CD8-positive, alpha-beta memory T cell (primary cell): Measurements from ENCODE around the gene ZNF362. TPM values are rescaled to one million over a fixed set of nuclear protein-coding genes. Genes with fewer than 3 reads are reported as not detected.
A peak's percentile ranks its signal among the peaks of the same experiment; 100 is the strongest.

ENCODE experiments used
- CTCF ChIA-PET: fragments of 350-600 bp; sonication (Branson Sonifier 250); formaldehyde crosslinking; loops from one replicate; lab custom pipeline; 2021; ENCODE audit warnings: antibody characterized with exemption; lab: Charles Lee
- POLR2A ChIA-PET: fragments of 350-600 bp; sonication (Branson Sonifier 250); formaldehyde crosslinking; loops from one replicate; lab custom pipeline; 2021; ENCODE audit warnings: antibody characterized with exemption; lab: Charles Lee
- DNase-seq, 5 donors: peaks; one replicate each; pipeline versions ENCODE4 v3.0.0 to v3.0.0-alpha.2; 2020 to 2022; ENCODE audit warnings: mixed read lengths in 1 of 5
- H3K27ac ChIP-seq: one replicate; pipeline ENCODE4 v1.7.0; 2013; ENCODE audit warnings: low read depth, mild to moderate bottlenecking, low read length, moderate library complexity
- H3K27me3 ChIP-seq: 2 replicates; pipeline ENCODE4 v1.7.0; 2013; ENCODE audit warnings: low read length, mild to moderate bottlenecking; ENCODE audit not compliant: insufficient read depth, poor library complexity, severe bottlenecking
- H3K36me3 ChIP-seq: 2 replicates; pipeline ENCODE4 v1.7.0; 2013; ENCODE audit warnings: mild to moderate bottlenecking, low read length, moderate library complexity; ENCODE audit not compliant: insufficient read depth
- H3K4me1 ChIP-seq: 2 replicates; pipeline ENCODE4 v1.7.0; 2013; ENCODE audit warnings: mild to moderate bottlenecking, low read length, moderate library complexity; ENCODE audit not compliant: insufficient read depth
- H3K4me3 ChIP-seq: 2 replicates; pipeline ENCODE4 v1.7.0; 2013; ENCODE audit warnings: mild to moderate bottlenecking, low read length
- H3K9me3 ChIP-seq: 2 replicates; pipeline ENCODE4 v1.7.0; 2013; ENCODE audit warnings: mild to moderate bottlenecking, low read length
- H3K27ac Mint-ChIP-seq, 8 donors: one replicate each; pipeline ENCODE4 v1.8.0; 2020 to 2021; ENCODE audit warnings: mixed read lengths in 8 of 8, mild to moderate bottlenecking in 6 of 8, inconsistent platforms in 3 of 8, moderate library complexity in 3 of 8
- H3K27me3 Mint-ChIP-seq, 2 donors: one replicate each; pipeline ENCODE4 v1.8.0; 2020 to 2021; ENCODE audit warnings: mixed read lengths in 2 of 2, mild to moderate bottlenecking in 1 of 2, moderate library complexity in 1 of 2
- H3K36me3 Mint-ChIP-seq, 3 donors: one replicate each; pipeline ENCODE4 v1.8.0; 2020 to 2021; ENCODE audit warnings: mixed read lengths in 3 of 3, inconsistent platforms in 1 of 3, mild to moderate bottlenecking in 1 of 3
- H3K4me1 Mint-ChIP-seq, 3 donors: one replicate each; pipeline ENCODE4 v1.8.0; 2020 to 2021; ENCODE audit warnings: mixed read lengths in 3 of 3, inconsistent platforms in 1 of 3, mild to moderate bottlenecking in 1 of 3
- H3K4me3 Mint-ChIP-seq, 7 donors: one replicate each; pipeline ENCODE4 v1.8.0; 2020 to 2021; ENCODE audit warnings: mixed read lengths in 7 of 7, mild to moderate bottlenecking in 6 of 7, moderate library complexity in 4 of 7, inconsistent platforms in 2 of 7
- H3K9me3 Mint-ChIP-seq, 5 donors: one replicate each; pipeline ENCODE4 v1.8.0; 2020 to 2022; ENCODE audit warnings: mixed read lengths in 5 of 5, mild to moderate bottlenecking in 3 of 5, moderate library complexity in 2 of 5, inconsistent platforms in 1 of 5
- polyA plus RNA-seq: library from polyadenylated mRNA; unstranded; fragments of 300-500 nt; fragmentation: Illumina TruSeq; gene quantifications from one replicate; pipeline ENCODE4 v1.2.3, GENCODE V29; 2021
- total RNA-seq, 2 experiments: library from RNA; stranded (reverse); gene quantifications; one replicate each; pipeline ENCODE4 v1.2.3, GENCODE V29; 2021

ZNF362 gene
- total and polyA plus RNA-seq, 3 experiments from 2014 or later, result 8.5 to 26.4 (median 9.9) TPM

GRCh38 chr1:33323663-33324477 lies 67.6 kb downstream of the ZNF362 start:
- H3K4me1 ChIP-seq, result no peaks in the 10 kb centered on the region
- Mint-ChIP-seq H3K4me1 (no peaks in the 10 kb centered on the region), H3K36me3 (peaks cover 12 to 64% (median 15%) of the 10 kb centered on the region in 3 donors), H3K27ac (peak overlapping the region in 1 of 8 donors; percentile 77), H3K4me3 (no peak overlapping the region), H3K27me3 (no peaks in the 10 kb centered on the region), H3K9me3 (no peaks in the 10 kb centered on the region)
- H3K36me3 ChIP-seq, result peaks cover 34% of the 10 kb centered on the region
- H3K9me3 ChIP-seq, result no peaks in the 10 kb centered on the region
- DNase-seq, result no peak
- H3K27me3 ChIP-seq, result no peaks in the 10 kb centered on the region
- H3K27ac ChIP-seq, result no peak overlapping the region
- CTCF ChIA-PET, result interaction anchor here (1.2 kb wide), 2 partner anchors 28 kb away, joined by 3 to 4 read pairs; no protein-coding TSS in a partner anchor
- no peak overlapping the region for H3K4me3 ChIP-seq
- POLR2A ChIA-PET, result no interaction called here

- Histone ChIP-seq H3K36me3 (peaks cover 44% of the 10 kb centered on the region), H3K9me3 (no peaks in the 10 kb centered on the region), H3K27ac (no peak overlapping the region), H3K4me1 (no peaks in the 10 kb centered on the region), H3K4me3 (no peak overlapping the region), H3K27me3 (no peaks in the 10 kb centered on the region)
- ChIA-PET CTCF (interaction anchor here (1.2 kb wide), 1 partner anchor 29 kb away, joined by 3 read pairs; no protein-coding TSS in a partner anchor), POLR2A (no interaction called here)
- H3K27me3 Mint-ChIP-seq, result peaks cover 0 to 2% of the 10 kb centered on the region in 2 donors
- H3K36me3 Mint-ChIP-seq, result peaks cover 20 to 75% (median 21%) of the 10 kb centered on the region in 3 donors
- H3K4me3 Mint-ChIP-seq, result no peak overlapping the region
- H3K9me3 Mint-ChIP-seq, result no peaks in the 10 kb centered on the region
- DNase-seq, result no peak
- peak overlapping the region in 1 of 8 donors; percentile 16 for H3K27ac Mint-ChIP-seq
- H3K4me1 Mint-ChIP-seq, result no peaks in the 10 kb centered on the region
Observed at GRCh38 chr1:33324677-33325575, 68.6 kb downstream of the ZNF362 start.

GRCh38 chr1:33326785-33327184 lies 70.5 kb downstream of the ZNF362 start:
- POLR2A ChIA-PET, result no interaction called here
- Histone ChIP-seq H3K9me3 (no peaks in the 10 kb centered on the region), H3K4me1 (no peaks in the 10 kb centered on the region), H3K27me3 (no peaks in the 10 kb centered on the region), H3K4me3 (no peak overlapping the region), H3K36me3 (peaks cover 61% of the 10 kb centered on the region), H3K27ac (no peak overlapping the region)
- peaks cover 20 to 91% (median 22%) of the 10 kb centered on the region in 3 donors for H3K36me3 Mint-ChIP-seq
- no peaks in the 10 kb centered on the region for H3K4me1 Mint-ChIP-seq
- H3K9me3 Mint-ChIP-seq, result no peaks in the 10 kb centered on the region
- H3K27ac Mint-ChIP-seq, result no peak overlapping the region
- CTCF ChIA-PET, result no interaction called here
- H3K4me3 Mint-ChIP-seq, result no peak overlapping the region
- DNase-seq, result no peak
- H3K27me3 Mint-ChIP-seq, result peaks cover 0 to 2% of the 10 kb centered on the region in 2 donors

- H3K36me3 Mint-ChIP-seq, result peaks cover 20 to 99% (median 22%) of the 10 kb centered on the region in 3 donors
- Histone ChIP-seq H3K4me3 (no peak overlapping the region), H3K27ac (no peak overlapping the region), H3K36me3 (peaks cover 61% of the 10 kb centered on the region), H3K4me1 (no peaks in the 10 kb centered on the region), H3K9me3 (no peaks in the 10 kb centered on the region), H3K27me3 (no peaks in the 10 kb centered on the region)
- POLR2A ChIA-PET, result no interaction called here
- no peaks in the 10 kb centered on the region for H3K9me3 Mint-ChIP-seq
- no peak overlapping the region for H3K4me3 Mint-ChIP-seq
- no peak for DNase-seq
- peaks cover 0 to 2% of the 10 kb centered on the region in 2 donors for H3K27me3 Mint-ChIP-seq
- peak overlapping the region in 1 of 8 donors; percentile 65 for H3K27ac Mint-ChIP-seq
- CTCF ChIA-PET, result no interaction called here
- H3K4me1 Mint-ChIP-seq, result no peaks in the 10 kb centered on the region
Observed at GRCh38 chr1:33327587-33328325, 71.5 kb downstream of the ZNF362 start.

GRCh38 chr1:33328817-33329216 lies 72.5 kb downstream of the ZNF362 start:
- DNase-seq, result no peak
- Histone ChIP-seq H3K4me1 (no peaks in the 10 kb centered on the region), H3K36me3 (peaks cover 61% of the 10 kb centered on the region), H3K27me3 (no peaks in the 10 kb centered on the region), H3K9me3 (no peaks in the 10 kb centered on the region), H3K4me3 (no peak overlapping the region), H3K27ac (no peak overlapping the region)
- no peaks in the 10 kb centered on the region for H3K9me3 Mint-ChIP-seq
- ChIA-PET CTCF (no interaction called here), POLR2A (no interaction called here)
- peaks cover 0 to 5% (median 0%) of the 10 kb centered on the region in 3 donors for H3K4me1 Mint-ChIP-seq
- H3K36me3 Mint-ChIP-seq, result peaks cover 20 to 99% (median 27%) of the 10 kb centered on the region in 3 donors
- no peak overlapping the region for H3K4me3 Mint-ChIP-seq
- H3K27ac Mint-ChIP-seq, result peak overlapping the region in 2 of 8 donors; percentile 12 to 18
- peaks cover 0 to 2% of the 10 kb centered on the region in 2 donors for H3K27me3 Mint-ChIP-seq

GRCh38 chr1:33329600-33330305 lies 73.5 kb downstream of the ZNF362 start:
- no peak overlapping the region for H3K27ac ChIP-seq
- H3K4me1 ChIP-seq, result peaks cover 1% of the 10 kb centered on the region
- no peaks in the 10 kb centered on the region for H3K27me3 ChIP-seq
- ChIA-PET CTCF (interaction anchor here (0.9 kb wide), 1 partner anchor 34 kb away, joined by 5 read pairs; no protein-coding TSS in a partner anchor), POLR2A (no interaction called here)
- peaks cover 0 to 9% (median 3%) of the 10 kb centered on the region in 3 donors for H3K4me1 Mint-ChIP-seq
- peaks cover 0 to 2% of the 10 kb centered on the region in 2 donors for H3K27me3 Mint-ChIP-seq
- no peak overlapping the region for H3K4me3 ChIP-seq
- DNase-seq, result no peak
- H3K9me3 ChIP-seq, result no peaks in the 10 kb centered on the region
- H3K4me3 Mint-ChIP-seq, result no peak overlapping the region
- H3K27ac Mint-ChIP-seq, result peak overlapping the region in 2 of 8 donors; percentile 22 to 32
- no peaks in the 10 kb centered on the region for H3K9me3 Mint-ChIP-seq
- peaks cover 57% of the 10 kb centered on the region for H3K36me3 ChIP-seq
- peaks cover 20 to 97% (median 24%) of the 10 kb centered on the region in 3 donors for H3K36me3 Mint-ChIP-seq

GRCh38 chr1:33330361-33330890 lies 74.1 kb downstream of the ZNF362 start:
- Histone ChIP-seq H3K4me1 (peaks cover 7% of the 10 kb centered on the region), H3K27ac (no peak overlapping the region), H3K9me3 (no peaks in the 10 kb centered on the region), H3K4me3 (no peak overlapping the region), H3K27me3 (no peaks in the 10 kb centered on the region), H3K36me3 (peaks cover 50% of the 10 kb centered on the region)
- Mint-ChIP-seq H3K27ac (no peak overlapping the region), H3K4me1 (peaks cover 5 to 15% (median 9%) of the 10 kb centered on the region in 3 donors), H3K9me3 (no peaks in the 10 kb centered on the region), H3K4me3 (no peak overlapping the region), H3K36me3 (peaks cover 24 to 95% (median 24%) of the 10 kb centered on the region in 3 donors), H3K27me3 (peaks cover 0 to 2% of the 10 kb centered on the region in 2 donors)
- no peak for DNase-seq
- CTCF ChIA-PET, result interaction anchor here (0.9 kb wide), 1 partner anchor 34 kb away, joined by 5 read pairs; no protein-coding TSS in a partner anchor
- POLR2A ChIA-PET, result no interaction called here
